ENCODE data around the gene AGER.

Gene AGER

GRCh38 chr6:32174416-32174815, 9.6 kb downstream of the AGER start:
- H3K4me1 ChIP-seq (ENCODE audit: insufficient read depth, low read length): peaks cover 13% of the 10 kb centered on the region
- H3K27ac ChIP-seq (ENCODE audit: low read length): no peak overlapping the region
- peak overlapping the region; percentile 88 for H3K4me3 ChIP-seq (ENCODE audit: low read length)
- peaks cover 39% of the 10 kb centered on the region for H3K36me3 ChIP-seq (ENCODE audit: insufficient read depth, low read depth, low read length)
- no peaks in the 10 kb centered on the region for H3K27me3 ChIP-seq (ENCODE audit: insufficient read depth, low read length)
- H3K9ac ChIP-seq (ENCODE audit: low read depth, low read length): no peak overlapping the region
- no peaks in the 10 kb centered on the region for H3K9me3 ChIP-seq (ENCODE audit: insufficient read depth, low read depth, low read length)

GRCh38 chr6:32173051-32173727, 10.9 kb downstream of the AGER start:
- Histone ChIP-seq H3K4me1 (ENCODE audit: insufficient read depth, low read length) (peaks cover 13% of the 10 kb centered on the region), H3K27ac (ENCODE audit: low read length) (no peak overlapping the region), H3K9ac (ENCODE audit: low read depth, low read length) (no peak overlapping the region), H3K9me3 (ENCODE audit: insufficient read depth, low read depth, low read length) (no peaks in the 10 kb centered on the region), H3K27me3 (ENCODE audit: insufficient read depth, low read length) (no peaks in the 10 kb centered on the region), H3K4me3 (ENCODE audit: low read length) (no peak overlapping the region), H3K36me3 (ENCODE audit: insufficient read depth, low read depth, low read length) (peaks cover 52% of the 10 kb centered on the region)

- peaks cover 7% of the 10 kb centered on the region for H3K4me1 ChIP-seq (ENCODE audit: insufficient read depth, low read length)
- no peak overlapping the region for H3K9ac ChIP-seq (ENCODE audit: low read depth, low read length)
- peaks cover 66% of the 10 kb centered on the region for H3K36me3 ChIP-seq (ENCODE audit: insufficient read depth, low read depth, low read length)
- H3K4me3 ChIP-seq (ENCODE audit: low read length): no peak overlapping the region
- no peaks in the 10 kb centered on the region for H3K27me3 ChIP-seq (ENCODE audit: insufficient read depth, low read length)
- no peaks in the 10 kb centered on the region for H3K9me3 ChIP-seq (ENCODE audit: insufficient read depth, low read depth, low read length)
- H3K27ac ChIP-seq (ENCODE audit: low read length): no peak overlapping the region
Observed at GRCh38 chr6:32171234-32171633, 12.8 kb downstream of the AGER start.

- peaks cover 5% of the 10 kb centered on the region for H3K4me1 ChIP-seq (ENCODE audit: insufficient read depth, low read length)
- no peak overlapping the region for H3K9ac ChIP-seq (ENCODE audit: low read depth, low read length)
- peaks cover 61% of the 10 kb centered on the region for H3K36me3 ChIP-seq (ENCODE audit: insufficient read depth, low read depth, low read length)
Observed at GRCh38 chr6:32170294-32170693, 13.8 kb downstream of the AGER start.

GRCh38 chr6:32168807-32169591, 15.1 kb downstream of the AGER start:
- Histone ChIP-seq H3K9me3 (ENCODE audit: insufficient read depth, low read depth, low read length) (no peaks in the 10 kb centered on the region), H3K27me3 (ENCODE audit: insufficient read depth, low read length) (no peaks in the 10 kb centered on the region), H3K27ac (ENCODE audit: low read length) (no peak overlapping the region), H3K9ac (ENCODE audit: low read depth, low read length) (no peak overlapping the region), H3K36me3 (ENCODE audit: insufficient read depth, low read depth, low read length) (peaks cover 48% of the 10 kb centered on the region), H3K4me3 (ENCODE audit: low read length) (no peak overlapping the region), H3K4me1 (ENCODE audit: insufficient read depth, low read length) (no peaks in the 10 kb centered on the region)

More at GRCh38 chr6:32170294-32170693, 13.8 kb downstream of the AGER start:
- Histone ChIP-seq H3K9me3 (ENCODE audit: insufficient read depth, low read depth, low read length) (no peaks in the 10 kb centered on the region), H3K4me3 (ENCODE audit: low read length) (no peak overlapping the region), H3K27ac (ENCODE audit: low read length) (no peak overlapping the region), H3K27me3 (ENCODE audit: insufficient read depth, low read length) (no peaks in the 10 kb centered on the region)

GRCh38 chr6:32168350-32168749, 15.7 kb downstream of the AGER start:
- Histone ChIP-seq H3K27me3 (ENCODE audit: insufficient read depth, low read length) (no peaks in the 10 kb centered on the region), H3K4me1 (ENCODE audit: insufficient read depth, low read length) (no peaks in the 10 kb centered on the region), H3K9me3 (ENCODE audit: insufficient read depth, low read depth, low read length) (no peaks in the 10 kb centered on the region), H3K4me3 (ENCODE audit: low read length) (no peak overlapping the region), H3K9ac (ENCODE audit: low read depth, low read length) (no peak overlapping the region), H3K27ac (ENCODE audit: low read length) (no peak overlapping the region), H3K36me3 (ENCODE audit: insufficient read depth, low read depth, low read length) (peaks cover 48% of the 10 kb centered on the region)

- Histone ChIP-seq H3K36me3 (ENCODE audit: insufficient read depth, low read depth, low read length) (peaks cover 51% of the 10 kb centered on the region), H3K9ac (ENCODE audit: low read depth, low read length) (no peak overlapping the region), H3K9me3 (ENCODE audit: insufficient read depth, low read depth, low read length) (no peaks in the 10 kb centered on the region), H3K4me1 (ENCODE audit: insufficient read depth, low read length) (no peaks in the 10 kb centered on the region), H3K4me3 (ENCODE audit: low read length) (no peak overlapping the region), H3K27ac (ENCODE audit: low read length) (no peak overlapping the region), H3K27me3 (ENCODE audit: insufficient read depth, low read length) (no peaks in the 10 kb centered on the region)
Observed at GRCh38 chr6:32167761-32168262, 16.2 kb downstream of the AGER start.

GRCh38 chr6:32167154-32167760, 16.8 kb downstream of the AGER start:
- no peak overlapping the region for H3K27ac ChIP-seq (ENCODE audit: low read length)
- no peak overlapping the region for H3K4me3 ChIP-seq (ENCODE audit: low read length)
- H3K9ac ChIP-seq (ENCODE audit: low read depth, low read length): no peak overlapping the region
- H3K27me3 ChIP-seq (ENCODE audit: insufficient read depth, low read length): no peaks in the 10 kb centered on the region
- peaks cover 56% of the 10 kb centered on the region for H3K36me3 ChIP-seq (ENCODE audit: insufficient read depth, low read depth, low read length)
- no peaks in the 10 kb centered on the region for H3K4me1 ChIP-seq (ENCODE audit: insufficient read depth, low read length)
- no peaks in the 10 kb centered on the region for H3K9me3 ChIP-seq (ENCODE audit: insufficient read depth, low read depth, low read length)

GRCh38 chr6:32166411-32167061, 17.5 kb downstream of the AGER start:
- H3K9me3 ChIP-seq (ENCODE audit: insufficient read depth, low read depth, low read length): no peaks in the 10 kb centered on the region
- no peak overlapping the region for H3K4me3 ChIP-seq (ENCODE audit: low read length)
- no peaks in the 10 kb centered on the region for H3K27me3 ChIP-seq (ENCODE audit: insufficient read depth, low read length)
- H3K4me1 ChIP-seq (ENCODE audit: insufficient read depth, low read length): no peaks in the 10 kb centered on the region
- H3K36me3 ChIP-seq (ENCODE audit: insufficient read depth, low read depth, low read length): peaks cover 55% of the 10 kb centered on the region
- no peak overlapping the region for H3K27ac ChIP-seq (ENCODE audit: low read length)
- H3K9ac ChIP-seq (ENCODE audit: low read depth, low read length): no peak overlapping the region

GRCh38 chr6:32164295-32164694, 19.8 kb downstream of the AGER start, which contains the start of gene EGFL8:
TSS of gene EGFL8 (plus strand) at chr6:32164595. CDS start at chr6:32166166, 1,571 bp downstream.
- peaks cover 32% of the 10 kb centered on the region for H3K36me3 ChIP-seq (ENCODE audit: insufficient read depth, low read depth, low read length)
- no peak within 1 kb of the TSS for H3K9ac ChIP-seq (ENCODE audit: low read depth, low read length)
- no peak within 1 kb of the TSS for H3K4me3 ChIP-seq (ENCODE audit: low read length)
- no peaks in the 10 kb centered on the region for H3K4me1 ChIP-seq (ENCODE audit: insufficient read depth, low read length)
- no peak within 1 kb of the TSS for H3K27ac ChIP-seq (ENCODE audit: low read length)
- no peaks in the 10 kb centered on the region for H3K9me3 ChIP-seq (ENCODE audit: insufficient read depth, low read depth, low read length)
- H3K27me3 ChIP-seq (ENCODE audit: insufficient read depth, low read length): no peaks in the 10 kb centered on the region

GRCh38 chr6:32163559-32164258, 20.3 kb downstream of the AGER start:
- Histone ChIP-seq H3K36me3 (ENCODE audit: insufficient read depth, low read depth, low read length) (peaks cover 30% of the 10 kb centered on the region), H3K4me3 (ENCODE audit: low read length) (no peak overlapping the region), H3K9ac (ENCODE audit: low read depth, low read length) (no peak overlapping the region)

More at GRCh38 chr6:32163559-32164258, 20.3 kb downstream of the AGER start:
- no peaks in the 10 kb centered on the region for H3K9me3 ChIP-seq (ENCODE audit: insufficient read depth, low read depth, low read length)
- no peak overlapping the region for H3K27ac ChIP-seq (ENCODE audit: low read length)
- no peaks in the 10 kb centered on the region for H3K27me3 ChIP-seq (ENCODE audit: insufficient read depth, low read length)
- no peaks in the 10 kb centered on the region for H3K4me1 ChIP-seq (ENCODE audit: insufficient read depth, low read length)

Data from iPS-20b (cell line).